B cell (primary cell): Measurements from ENCODE around the gene DEXI. TPM values are rescaled to one million over a fixed set of nuclear protein-coding genes. Genes with fewer than 3 reads are reported as not detected.

Experiments
- ATAC-seq: fragments of 200-7000 bp; cut with Tn5 transposase; one replicate; pipeline ENCODE4 v1.10.0; 2021; ENCODE audit warnings: low read depth, mild to moderate bottlenecking, moderate number of reproducible peaks, moderate library complexity
- CTCF ChIA-PET: fragments of 350-600 bp; sonication (Branson Sonifier 250); formaldehyde crosslinking; loops from one replicate; lab custom pipeline; 2021; ENCODE audit warnings: antibody characterized with exemption, inconsistent platforms; lab: Charles Lee
- POLR2A ChIA-PET: fragments of 350-600 bp; sonication (Branson Sonifier 250); formaldehyde crosslinking; loops from one replicate; lab custom pipeline; 2021; ENCODE audit warnings: antibody characterized with exemption; lab: Charles Lee
- DNase-seq: peaks from one replicate; pipeline ENCODE4 v3.0.0; 2013
- H2AFZ ChIP-seq: 2 replicates; pipeline ENCODE4 v1.6.1; 2012; ENCODE audit warnings: mild to moderate bottlenecking, low read depth, low read length; ENCODE audit not compliant: insufficient read depth, poor library complexity, severe bottlenecking
- H3K27ac ChIP-seq, 2 donors: 1 replicate in 1 of 2; 2 replicates in 1 of 2; pipeline ENCODE4 v1.5.1; 2012 to 2013; ENCODE audit warnings: low read length in 2 of 2, mild to moderate bottlenecking in 2 of 2, moderate library complexity in 1 of 2
- H3K27me3 ChIP-seq, 4 experiments: fragments of 200-600 bp in 1 of 4; sonication (generic) in 1 of 4; replicated peaks in 1 of 4; 1 replicate in 2 of 4; 2 replicates in 2 of 4; pipeline versions ENCODE4 v1.6.1 to v1.7.0; 2013 to 2016; ENCODE audit warnings: low read length in 3 of 4, mild to moderate bottlenecking in 2 of 4, mixed read lengths in 1 of 4, moderate library complexity in 1 of 4; ENCODE audit not compliant: insufficient read depth in 4 of 4, control insufficient read depth in 3 of 4; ENCODE audit errors: control extremely low read depth in 1 of 4
- H3K36me3 ChIP-seq, 2 experiments: replicated peaks in 1 of 2; 1 replicate in 1 of 2; 2 replicates in 1 of 2; pipeline versions ENCODE4 v1.6.1 to v1.7.1; 2013; ENCODE audit warnings: low read length in 1 of 2; ENCODE audit not compliant: insufficient read depth in 2 of 2, control insufficient read depth in 1 of 2; ENCODE audit errors: control extremely low read depth in 1 of 2, extremely low read depth in 1 of 2
- H3K4me1 ChIP-seq, 2 donors: fragments of 200-600 bp in 1 of 2; sonication (generic) in 1 of 2; 1 replicate in 1 of 2; 2 replicates in 1 of 2; pipeline versions ENCODE4 v1.5.1 to v1.6.1; 2013 to 2017; ENCODE audit warnings: low read length in 2 of 2; ENCODE audit not compliant: control insufficient read depth in 2 of 2, insufficient read depth in 2 of 2
- H3K4me2 ChIP-seq: replicated peaks from 2 replicates; pipeline ENCODE3; 2012; ENCODE audit warnings: mild to moderate bottlenecking, low read depth, low read length; ENCODE audit not compliant: poor library complexity, severe bottlenecking
- H3K4me3 ChIP-seq, 5 experiments: fragments of 200-600 bp in 1 of 5; sonication (generic) in 1 of 5; 1 replicate in 3 of 5; 2 replicates in 2 of 5; pipeline versions ENCODE4 v1.5.1 to v1.7.0; 2011 to 2016; ENCODE audit warnings: low read length in 4 of 5, mild to moderate bottlenecking in 4 of 5, low read depth in 2 of 5, control low read depth in 1 of 5, moderate library complexity in 1 of 5; ENCODE audit not compliant: insufficient read depth in 1 of 5; ENCODE audit errors: control extremely low read depth in 1 of 5, extremely low read depth in 1 of 5
- H3K79me2 ChIP-seq: fragments of 200-600 bp; sonication (generic); one replicate; pipeline ENCODE4 v1.6.0; 2016; ENCODE audit warnings: low read length; ENCODE audit not compliant: control insufficient read depth, insufficient read depth
- H3K9ac ChIP-seq: fragments of 200-600 bp; sonication (generic); 2 replicates; pipeline ENCODE4 v1.6.1; 2017; ENCODE audit warnings: mild to moderate bottlenecking, low read length, moderate library complexity
- H3K9me3 ChIP-seq, 3 donors: one replicate each; pipeline versions ENCODE4 v1.6.1 to v1.7.1; 2013; ENCODE audit warnings: low read length in 2 of 3; ENCODE audit not compliant: control insufficient read depth in 2 of 3, insufficient read depth in 1 of 3; ENCODE audit errors: control extremely low read depth in 1 of 3
- H4K20me1 ChIP-seq: 2 replicates; pipeline ENCODE4 v1.6.0; 2012; ENCODE audit warnings: mild to moderate bottlenecking, low read length; ENCODE audit not compliant: insufficient read depth, control insufficient read depth, poor library complexity, severe bottlenecking
- H3K27ac Mint-ChIP-seq: one replicate; pipeline ENCODE4 v1.8.0; 2021; ENCODE audit warnings: mixed read lengths
- H3K27me3 Mint-ChIP-seq: one replicate; pipeline ENCODE4 v1.8.0; 2021; ENCODE audit warnings: mixed read lengths
- H3K4me1 Mint-ChIP-seq: one replicate; pipeline ENCODE4 v1.8.0; 2021; ENCODE audit warnings: mixed read lengths
- H3K4me3 Mint-ChIP-seq: one replicate; pipeline ENCODE4 v1.8.0; 2021; ENCODE audit warnings: mixed read lengths
- H3K9me3 Mint-ChIP-seq: one replicate; pipeline ENCODE4 v1.8.0; 2022; ENCODE audit warnings: mixed read lengths; ENCODE audit not compliant: insufficient read depth
- EZH2 ChIP-seq: IDR thresholded peaks from 2 replicates; pipeline ENCODE4 v1.6.1; 2012; ENCODE audit warnings: borderline replicate concordance, low read depth, mild to moderate bottlenecking, moderate library complexity, low read length; ENCODE audit not compliant: insufficient read depth, poor library complexity, severe bottlenecking
- WGBS: methylation state at CpG from one replicate; pipeline ENCODE4 v1.1.5; 2013; ENCODE audit warnings: missing lambda C conversion rate; ENCODE audit not compliant: insufficient coverage; 5-methylcytosine and 5-hydroxymethylcytosine counted together
- intact Hi-C: fragments of 100-400 bp; cut with micrococcal nuclease; formaldehyde crosslinking; loops from one replicate; pipeline ENCODE4 v1.10.0; 2022
- polyA plus RNA-seq: library from polyadenylated mRNA; depleted of rRNA; stranded (reverse); fragments of >200 nt; gene quantifications from 2 replicates; pipeline ENCODE4 v1.2.3, GENCODE V29; 2012
- total RNA-seq, 2 donors: library from RNA; stranded (reverse); fragments of 120-200 nt in 1 of 2; gene quantifications; 1 replicate in 1 of 2; 2 replicates in 1 of 2; pipeline versions ENCODE4 v1.2.3 to v1.2.4, GENCODE V29; 2013 to 2022
- TF ChIP-seq, protein P1 (sequence below): fragments of 200-600 bp; IDR thresholded peaks from one replicate; pipeline ENCODE4 v1.8.0; 2022; ENCODE audit warnings: antibody characterized with exemption, mild to moderate bottlenecking

DEXI gene
- total and polyA plus RNA-seq, 2 donors (not counting 1 experiment from before 2014, with no cell fraction given), result 9.1 to 17.7 TPM

DNA sequence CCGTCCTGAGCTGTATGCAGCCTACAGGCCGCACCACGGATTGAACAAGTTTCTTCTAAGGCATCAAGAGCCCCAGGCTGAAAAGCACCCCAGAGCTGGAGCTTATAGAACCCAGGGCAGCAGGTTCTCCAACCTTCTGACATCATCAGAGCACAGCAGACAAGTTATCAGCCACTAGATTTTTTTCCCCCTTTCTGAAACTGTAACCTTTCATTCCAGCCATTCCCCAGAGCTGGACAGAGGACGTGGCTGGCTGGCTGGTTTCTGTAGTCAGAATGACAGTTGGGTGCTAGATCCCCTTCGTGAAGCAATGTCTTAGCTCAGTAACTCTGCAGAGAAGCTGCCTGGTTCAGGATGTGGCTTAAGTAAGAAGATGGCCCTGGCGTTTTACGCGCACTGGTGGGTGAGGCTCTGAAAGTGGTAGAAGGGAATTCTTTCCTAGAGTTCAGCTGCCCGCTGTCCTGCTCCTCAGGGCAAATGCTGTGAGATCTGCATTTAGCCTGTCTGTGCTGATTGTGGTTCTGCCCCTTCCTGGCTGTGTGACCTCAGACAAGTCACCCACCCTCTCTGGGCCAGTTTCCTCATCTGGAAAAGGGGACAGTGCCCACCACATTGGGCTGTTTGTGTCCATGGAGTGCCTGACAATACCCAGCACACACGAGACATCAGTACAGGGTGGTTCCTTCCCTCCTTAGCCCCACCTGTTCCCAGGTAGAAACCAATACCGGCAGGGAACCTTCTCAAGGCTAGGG lies 9.1 kb downstream of the DEXI start:
- ChIA-PET POLR2A (no interaction called here), CTCF (interaction anchor here (1.0 to 2.5 kb wide), 4 partner anchors 14 to 420 kb away, joined by 3 to 11 read pairs (median 4); no protein-coding TSS in a partner anchor)
- Mint-ChIP-seq H3K27ac (peak overlapping the region; percentile 81), H3K4me1 (peaks cover 76% of the 10 kb centered on the region), H3K9me3 (no peaks in the 10 kb centered on the region), H3K27me3 (no peaks in the 10 kb centered on the region), H3K4me3 (no peak overlapping the region)
- Histone ChIP-seq H3K36me3 (peaks cover 0 to 54% of the 10 kb centered on the region in 2 experiments), H3K4me3 (no peak overlapping the region), H3K9me3 (no peaks in the 10 kb centered on the region), H3K27me3 (no peaks in the 10 kb centered on the region), H3K27ac (peak overlapping the region; percentile 18 to 21), H3K4me1 (peaks cover 20 to 61% of the 10 kb centered on the region in 2 donors), H3K4me2 (no peak overlapping the region), H2AFZ (no peak overlapping the region), H3K9ac (no peak overlapping the region), H3K79me2 (no peaks in the 10 kb centered on the region), H4K20me1 (peaks cover 92% of the 10 kb centered on the region)
- no peak for ATAC-seq
- TF ChIP-seq EZH2, result no peak
- TF ChIP-seq, protein P1, sequence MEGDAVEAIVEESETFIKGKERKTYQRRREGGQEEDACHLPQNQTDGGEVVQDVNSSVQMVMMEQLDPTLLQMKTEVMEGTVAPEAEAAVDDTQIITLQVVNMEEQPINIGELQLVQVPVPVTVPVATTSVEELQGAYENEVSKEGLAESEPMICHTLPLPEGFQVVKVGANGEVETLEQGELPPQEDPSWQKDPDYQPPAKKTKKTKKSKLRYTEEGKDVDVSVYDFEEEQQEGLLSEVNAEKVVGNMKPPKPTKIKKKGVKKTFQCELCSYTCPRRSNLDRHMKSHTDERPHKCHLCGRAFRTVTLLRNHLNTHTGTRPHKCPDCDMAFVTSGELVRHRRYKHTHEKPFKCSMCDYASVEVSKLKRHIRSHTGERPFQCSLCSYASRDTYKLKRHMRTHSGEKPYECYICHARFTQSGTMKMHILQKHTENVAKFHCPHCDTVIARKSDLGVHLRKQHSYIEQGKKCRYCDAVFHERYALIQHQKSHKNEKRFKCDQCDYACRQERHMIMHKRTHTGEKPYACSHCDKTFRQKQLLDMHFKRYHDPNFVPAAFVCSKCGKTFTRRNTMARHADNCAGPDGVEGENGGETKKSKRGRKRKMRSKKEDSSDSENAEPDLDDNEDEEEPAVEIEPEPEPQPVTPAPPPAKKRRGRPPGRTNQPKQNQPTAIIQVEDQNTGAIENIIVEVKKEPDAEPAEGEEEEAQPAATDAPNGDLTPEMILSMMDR, result no peak
- intact Hi-C loops, result no loop called here
- 91% methylated on average over 11 of the region's 11 CpGs for WGBS
- DNase-seq, result no peak
